NB4 (cell line): ENCODE results near the gene FUS.

Experiments used
- DNase-seq: peaks from one replicate; pipeline ENCODE4 v3.0.0; 2010; ENCODE audit warnings: low read depth
- H3K4me3 ChIP-seq: one replicate; pipeline ENCODE4 v1.5.1; 2011; ENCODE audit warnings: mild to moderate bottlenecking, low read depth, low read length, moderate library complexity
- MYC ChIP-seq: IDR thresholded peaks from 2 replicates; pipeline ENCODE4 v1.6.1; 2011; ENCODE audit warnings: low read depth, low read length
- POLR2A ChIP-seq: IDR thresholded peaks from 2 replicates; pipeline ENCODE4 v1.6.1; 2011; ENCODE audit warnings: mild to moderate bottlenecking; ENCODE audit not compliant: insufficient read length; ENCODE audit errors: extremely low read depth
- TF ChIP-seq, protein P1 (sequence below): IDR thresholded peaks from one replicate; pipeline ENCODE4 v1.5.1; 2012; ENCODE audit warnings: low read depth, low read length
- TF ChIP-seq, protein P2 (sequence below): IDR thresholded peaks from 2 replicates; pipeline ENCODE4 v1.6.1; 2011; ENCODE audit warnings: low read depth, low read length

FUS gene

DNA sequence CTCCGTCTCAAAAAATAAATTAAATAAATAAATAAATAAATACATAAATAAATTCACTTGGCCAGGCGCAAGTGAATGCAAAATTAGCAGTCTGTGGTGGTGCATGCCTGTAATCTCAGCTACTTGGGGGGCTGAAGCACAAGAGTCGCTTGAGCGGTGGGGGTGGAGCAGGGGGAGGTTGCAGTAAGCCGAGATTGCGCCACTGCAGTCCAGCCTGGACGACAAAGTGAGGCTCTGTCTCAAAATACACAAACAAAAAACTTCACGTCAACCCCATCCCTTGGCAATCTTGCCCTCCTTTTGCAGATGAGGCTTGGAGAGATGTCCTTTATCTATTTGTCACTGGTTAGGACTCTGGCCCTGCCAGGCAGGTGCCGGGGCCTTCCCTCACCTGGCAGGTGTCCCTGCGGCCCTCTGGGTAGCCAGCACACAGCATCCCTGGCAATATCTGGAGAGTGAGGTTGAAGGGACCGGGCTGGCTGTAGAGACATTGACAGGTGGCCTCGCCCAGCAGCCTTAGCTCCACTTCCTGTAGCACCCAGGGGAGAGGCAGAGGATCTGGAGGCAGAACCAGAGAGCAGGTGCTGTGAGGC, 34.4 kb upstream of the FUS start:
- H3K4me3 ChIP-seq: no peak overlapping the region
- TF ChIP-seq, protein P1, sequence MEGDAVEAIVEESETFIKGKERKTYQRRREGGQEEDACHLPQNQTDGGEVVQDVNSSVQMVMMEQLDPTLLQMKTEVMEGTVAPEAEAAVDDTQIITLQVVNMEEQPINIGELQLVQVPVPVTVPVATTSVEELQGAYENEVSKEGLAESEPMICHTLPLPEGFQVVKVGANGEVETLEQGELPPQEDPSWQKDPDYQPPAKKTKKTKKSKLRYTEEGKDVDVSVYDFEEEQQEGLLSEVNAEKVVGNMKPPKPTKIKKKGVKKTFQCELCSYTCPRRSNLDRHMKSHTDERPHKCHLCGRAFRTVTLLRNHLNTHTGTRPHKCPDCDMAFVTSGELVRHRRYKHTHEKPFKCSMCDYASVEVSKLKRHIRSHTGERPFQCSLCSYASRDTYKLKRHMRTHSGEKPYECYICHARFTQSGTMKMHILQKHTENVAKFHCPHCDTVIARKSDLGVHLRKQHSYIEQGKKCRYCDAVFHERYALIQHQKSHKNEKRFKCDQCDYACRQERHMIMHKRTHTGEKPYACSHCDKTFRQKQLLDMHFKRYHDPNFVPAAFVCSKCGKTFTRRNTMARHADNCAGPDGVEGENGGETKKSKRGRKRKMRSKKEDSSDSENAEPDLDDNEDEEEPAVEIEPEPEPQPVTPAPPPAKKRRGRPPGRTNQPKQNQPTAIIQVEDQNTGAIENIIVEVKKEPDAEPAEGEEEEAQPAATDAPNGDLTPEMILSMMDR: no peak
- TF ChIP-seq POLR2A (no peak), MYC (no peak)
- TF ChIP-seq, protein P2, sequence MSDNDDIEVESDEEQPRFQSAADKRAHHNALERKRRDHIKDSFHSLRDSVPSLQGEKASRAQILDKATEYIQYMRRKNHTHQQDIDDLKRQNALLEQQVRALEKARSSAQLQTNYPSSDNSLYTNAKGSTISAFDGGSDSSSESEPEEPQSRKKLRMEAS: no peak
- no peak for DNase-seq

DNA sequence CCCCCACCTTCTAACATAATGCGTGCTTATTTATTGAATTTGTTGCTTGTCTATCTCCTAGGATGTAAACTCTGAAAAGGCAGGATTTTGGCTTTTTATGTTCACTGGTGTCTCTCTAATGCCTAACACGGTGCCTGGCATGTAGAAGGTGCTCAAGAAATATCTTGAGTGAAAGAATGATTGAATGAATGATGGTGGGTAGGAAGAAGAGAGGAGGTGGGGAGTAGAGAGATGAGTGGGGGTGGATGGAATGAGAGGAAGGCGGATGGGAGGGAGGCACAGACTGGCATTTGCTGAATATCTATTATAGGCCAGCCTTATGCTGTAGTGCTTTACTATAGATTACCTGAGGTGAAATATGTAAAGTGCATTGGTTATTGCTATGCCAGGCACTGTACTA, 32.4 kb upstream of the FUS start:
- DNase-seq: no peak
- TF ChIP-seq, protein P2: no peak
- TF ChIP-seq, protein P1: no peak
- no peak for TF ChIP-seq POLR2A
- no peak for TF ChIP-seq MYC
- H3K4me3 ChIP-seq: no peak overlapping the region

DNA sequence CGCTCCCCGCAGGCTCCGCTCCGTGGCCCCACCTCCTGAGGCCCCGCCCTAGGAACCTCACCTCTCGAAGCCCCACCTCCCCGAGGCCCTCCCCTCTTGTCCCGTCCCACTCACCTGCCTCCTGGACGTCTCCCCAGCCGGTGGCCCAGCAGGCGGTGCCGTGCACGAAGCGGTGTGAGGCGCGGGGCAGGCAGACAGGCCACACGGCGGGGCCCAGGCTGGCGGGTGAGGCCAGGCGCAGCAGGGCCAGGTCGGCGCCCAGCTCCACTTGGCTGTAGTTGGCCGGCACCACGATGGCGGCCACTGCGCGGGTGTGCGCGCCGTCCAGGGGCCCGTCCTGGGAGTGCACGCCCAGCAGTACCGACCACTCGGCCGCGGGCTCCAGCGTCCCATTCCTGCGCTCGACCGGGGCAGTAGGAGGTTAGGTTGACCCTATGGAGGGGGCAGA, 31.6 kb upstream of the FUS start:
- no peak overlapping the region for H3K4me3 ChIP-seq
- DNase-seq: no peak

DNA sequence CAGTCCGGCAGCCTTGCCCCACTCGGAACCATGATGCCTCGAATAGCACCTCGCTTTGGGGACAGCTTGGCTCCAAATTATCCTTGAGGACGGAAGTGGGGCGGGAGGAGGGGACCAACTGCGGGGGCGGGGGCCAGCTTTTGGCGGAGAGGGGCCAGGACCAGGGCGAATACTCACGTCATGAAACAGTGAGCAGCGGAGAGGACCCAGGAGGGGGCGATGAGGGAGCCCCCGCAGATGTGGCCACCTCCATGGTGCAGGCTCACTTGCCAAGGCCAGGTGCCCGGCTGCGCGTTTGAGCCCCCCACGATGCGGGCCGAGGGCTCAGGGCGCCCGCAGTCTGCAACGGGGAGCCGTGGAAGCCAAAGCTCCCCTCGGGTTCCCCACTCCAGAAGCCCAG, 31.0 kb upstream of the FUS start:
- TF ChIP-seq, protein P1: no peak
- TF ChIP-seq, protein P2: no peak
- TF ChIP-seq MYC: no peak
- no peak for TF ChIP-seq POLR2A
- no peak overlapping the region for H3K4me3 ChIP-seq
- DNase-seq: no peak

More for the DNA sequence above, 31.6 kb upstream of the FUS start:
- TF ChIP-seq MYC (no peak), POLR2A (no peak)
- TF ChIP-seq, protein P1: no peak
- TF ChIP-seq, protein P2: no peak

DNA sequence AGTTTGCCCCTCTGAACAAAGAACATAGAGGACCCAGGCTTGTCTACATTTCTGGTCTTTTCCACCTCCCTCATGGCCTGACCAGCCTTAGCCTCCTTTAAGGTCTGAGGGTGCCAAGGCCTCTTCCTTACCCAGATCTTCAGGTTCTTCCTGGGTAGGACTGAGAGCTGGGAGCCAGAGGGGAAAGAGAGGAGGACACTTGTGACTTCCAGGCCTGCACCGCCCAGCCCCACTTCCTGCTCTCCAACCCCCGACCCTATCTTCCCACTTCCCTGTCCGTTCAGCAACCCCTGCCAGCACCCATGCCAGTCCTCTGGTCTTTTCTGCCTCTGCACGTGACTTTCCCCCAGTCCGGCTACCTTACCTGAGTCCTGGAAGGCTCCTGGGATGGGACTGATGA, 30.6 kb upstream of the FUS start:
- no peak for DNase-seq
- no peak for TF ChIP-seq MYC
- TF ChIP-seq, protein P1: no peak
- TF ChIP-seq, protein P2: no peak
- no peak for TF ChIP-seq POLR2A

More for the DNA sequence above, 30.6 kb upstream of the FUS start:
- no peak overlapping the region for H3K4me3 ChIP-seq
